Right atrium auricular region (tissue), 2 donors: ENCODE results near the gene CNST. TPM values are rescaled to one million over a fixed set of nuclear protein-coding genes. Genes with fewer than 3 reads are reported as not detected.

Experiments
- DNase-seq: peaks from one replicate; pipeline ENCODE4 v3.0.0-alpha.2; 2019; ENCODE audit warnings: low spot score
- H3K27ac ChIP-seq, 2 donors: fragments of 200-600 bp; sonication (generic); 1 replicate in 1 of 2; 2 replicates in 1 of 2; pipeline ENCODE4 v1.5.1; 2016 to 2019
- H3K27me3 ChIP-seq, 2 donors: fragments of 200-600 bp; sonication (generic); one replicate each; pipeline versions ENCODE4 v1.5.1 to v1.6.0; 2017 to 2019
- H3K36me3 ChIP-seq: fragments of 200-600 bp; sonication (generic); one replicate; pipeline ENCODE4 v1.5.1; 2016
- H3K4me1 ChIP-seq, 2 donors: fragments of 200-600 bp; sonication (generic); one replicate each; pipeline versions ENCODE4 v1.5.1 to v1.6.0; 2017 to 2019
- H3K4me3 ChIP-seq, 2 donors: fragments of 200-600 bp; sonication (generic); 1 replicate in 1 of 2; 2 replicates in 1 of 2; pipeline ENCODE4 v1.5.1; 2017 to 2019; ENCODE audit warnings: mild to moderate bottlenecking in 1 of 2, moderate library complexity in 1 of 2
- H3K9me3 ChIP-seq, 2 donors: fragments of 200-600 bp; sonication (generic); one replicate each; pipeline ENCODE4 v1.5.1; 2019
- CTCF ChIP-seq, 2 donors: fragments of 200-600 bp; sonication (generic); IDR thresholded peaks; one replicate each; pipeline ENCODE4 v1.5.1; 2019; ENCODE audit warnings: antibody characterized with exemption in 2 of 2
- total RNA-seq, 2 donors: library from RNA; depleted of rRNA; stranded (reverse); fragments of >200 nt; gene quantifications; one replicate each; pipeline ENCODE4 v1.1.0, GENCODE V29; 2016

Gene CNST
- total RNA-seq, 2 donors from 2014 or later = 15.6 to 19.0 TPM

DNA sequence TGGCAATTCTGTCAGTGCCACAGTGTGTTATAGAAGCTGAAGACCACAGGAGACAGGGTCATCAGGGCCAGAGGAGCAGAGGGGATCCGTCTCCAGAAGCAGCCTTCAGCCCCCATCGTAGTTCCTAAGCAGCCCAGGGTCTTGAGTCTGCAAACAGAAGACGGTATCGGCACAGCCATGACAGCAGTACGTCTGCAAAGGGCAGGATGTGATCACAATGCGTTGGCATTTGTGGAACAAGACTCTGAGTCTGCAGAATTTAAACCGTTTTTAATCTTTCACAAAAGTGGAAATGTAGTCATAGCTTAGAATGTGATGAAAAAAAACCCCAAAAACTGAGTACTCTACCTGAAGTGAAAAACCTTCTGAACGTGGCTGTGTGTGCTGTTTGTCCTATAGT, 113.9 kb downstream of the CNST start:
- no peak overlapping the region for H3K4me3 ChIP-seq

DNA sequence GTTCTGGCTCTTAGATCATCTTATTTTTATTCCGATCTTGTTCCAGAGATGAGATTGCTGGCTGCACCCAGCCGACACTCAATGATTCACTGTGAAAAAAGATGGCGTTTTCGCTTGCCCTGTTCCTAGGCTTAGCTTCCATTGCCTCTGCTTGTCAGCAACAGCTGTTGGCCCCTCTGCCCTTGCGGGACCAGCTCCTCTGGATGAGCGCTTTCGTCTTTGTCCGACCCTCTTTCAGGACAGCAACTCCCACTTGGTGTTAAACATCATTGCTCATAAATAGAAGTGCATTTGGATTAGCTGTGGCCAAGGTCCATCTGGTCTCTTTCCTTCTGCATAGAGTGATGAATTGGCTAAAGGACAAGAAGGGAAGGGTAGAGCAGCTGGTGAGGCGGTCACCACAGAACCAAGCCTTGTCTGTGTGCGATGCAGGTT, 114.5 kb downstream of the CNST start:
- no peak for DNase-seq
- H3K9me3 ChIP-seq = no peaks in the 10 kb centered on the region
- H3K36me3 ChIP-seq = no peaks in the 10 kb centered on the region
- H3K27ac ChIP-seq = peak overlapping the region; percentile 23 to 25
- no peak overlapping the region for H3K4me3 ChIP-seq
- H3K27me3 ChIP-seq = no peaks in the 10 kb centered on the region
- peaks cover 0 to 36% of the 10 kb centered on the region in 2 donors for H3K4me1 ChIP-seq
- no peak for TF ChIP-seq CTCF (IDR thresholded peaks at IDR 0.05)

More for the DNA sequence above, 113.9 kb downstream of the CNST start:
- no peak for TF ChIP-seq CTCF (IDR thresholded peaks at IDR 0.05)
- Histone ChIP-seq H3K9me3 (no peaks in the 10 kb centered on the region), H3K27me3 (no peaks in the 10 kb centered on the region), H3K4me1 (peaks cover 0 to 36% of the 10 kb centered on the region in 2 donors), H3K27ac (peak overlapping the region; percentile 23 to 25), H3K36me3 (no peaks in the 10 kb centered on the region)
- DNase-seq = no peak

DNA sequence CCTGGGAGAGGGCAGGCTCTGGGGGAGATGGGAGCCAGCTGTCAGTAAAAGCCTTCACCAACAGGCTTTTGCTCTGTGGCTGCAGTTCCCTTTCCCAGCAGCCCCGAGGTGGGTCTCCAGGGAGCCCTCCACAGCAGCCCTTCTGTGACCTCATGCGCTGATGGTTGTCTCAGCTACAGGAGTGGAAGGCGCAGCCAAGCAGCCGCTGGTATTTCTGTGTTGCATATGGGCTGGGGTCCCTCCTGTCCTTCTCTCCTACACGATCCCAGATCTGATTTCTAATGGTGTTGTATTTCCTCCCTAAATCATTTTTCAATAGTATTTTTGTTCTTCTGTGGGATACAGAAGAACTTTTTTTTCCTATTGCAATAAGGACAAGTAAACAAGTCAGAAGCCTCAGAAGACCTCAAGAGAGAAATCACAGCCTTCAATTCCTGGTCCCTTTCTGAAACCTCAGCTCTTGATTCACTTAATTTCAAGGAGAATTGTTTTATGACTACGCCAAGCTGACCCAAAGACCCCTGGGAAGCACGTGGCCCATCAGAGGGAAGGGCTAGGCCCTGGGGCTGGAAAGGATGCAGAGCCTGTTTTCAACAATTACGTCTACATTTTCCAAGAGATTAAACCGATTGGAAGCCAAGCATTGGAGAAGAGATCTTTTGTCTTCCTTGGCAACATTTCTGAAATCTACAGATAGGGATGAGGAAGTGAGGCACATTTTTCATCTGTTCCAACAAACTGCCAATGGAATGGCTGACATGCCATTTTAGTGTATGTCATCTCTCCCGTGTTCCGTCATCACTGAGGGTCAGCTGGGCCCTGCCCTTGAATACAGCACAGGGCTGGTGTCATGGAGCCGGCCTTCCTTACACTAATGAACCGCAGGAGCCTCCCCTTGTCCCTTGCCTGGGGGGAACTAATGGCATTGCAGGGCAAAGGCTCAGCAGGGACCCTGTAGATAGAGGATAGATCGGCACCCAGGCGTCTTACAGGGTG, 115.9 kb downstream of the CNST start:
- TF ChIP-seq CTCF (IDR thresholded peaks at IDR 0.05) = no peak
- peak overlapping the region; percentile 47 to 61 for H3K27ac ChIP-seq

DNA sequence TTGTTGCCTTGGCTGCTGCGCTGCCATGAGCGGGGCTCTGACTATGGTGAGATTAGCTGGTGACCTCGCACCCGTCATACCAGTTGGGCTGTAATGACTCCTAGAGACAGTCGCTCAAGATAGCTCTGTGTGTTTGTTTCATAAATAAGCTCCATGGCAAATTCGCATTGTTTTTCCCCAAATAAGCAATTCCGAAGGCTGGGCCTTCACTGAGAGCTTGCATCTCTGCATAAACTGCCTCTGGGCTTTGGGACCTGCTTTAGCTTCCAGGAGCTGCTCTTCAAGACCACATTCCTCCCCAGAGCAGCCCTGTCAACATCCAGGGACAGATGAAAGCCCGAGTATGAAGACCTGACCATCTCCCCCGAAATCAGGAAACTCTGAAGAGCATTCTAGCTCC, 117.3 kb downstream of the CNST start:
- Histone ChIP-seq H3K9me3 (no peaks in the 10 kb centered on the region), H3K27me3 (no peaks in the 10 kb centered on the region), H3K36me3 (no peaks in the 10 kb centered on the region), H3K4me1 (peaks cover 0 to 36% of the 10 kb centered on the region in 2 donors), H3K4me3 (no peak overlapping the region), H3K27ac (no peak overlapping the region)
- no peak for TF ChIP-seq CTCF (IDR thresholded peaks at IDR 0.05)
- no peak for DNase-seq

More for the DNA sequence above, 115.9 kb downstream of the CNST start:
- peaks cover 0 to 36% of the 10 kb centered on the region in 2 donors for H3K4me1 ChIP-seq
- no peak overlapping the region for H3K4me3 ChIP-seq
- no peaks in the 10 kb centered on the region for H3K9me3 ChIP-seq
- no peak for DNase-seq
- H3K27me3 ChIP-seq = no peaks in the 10 kb centered on the region
- no peaks in the 10 kb centered on the region for H3K36me3 ChIP-seq

DNA sequence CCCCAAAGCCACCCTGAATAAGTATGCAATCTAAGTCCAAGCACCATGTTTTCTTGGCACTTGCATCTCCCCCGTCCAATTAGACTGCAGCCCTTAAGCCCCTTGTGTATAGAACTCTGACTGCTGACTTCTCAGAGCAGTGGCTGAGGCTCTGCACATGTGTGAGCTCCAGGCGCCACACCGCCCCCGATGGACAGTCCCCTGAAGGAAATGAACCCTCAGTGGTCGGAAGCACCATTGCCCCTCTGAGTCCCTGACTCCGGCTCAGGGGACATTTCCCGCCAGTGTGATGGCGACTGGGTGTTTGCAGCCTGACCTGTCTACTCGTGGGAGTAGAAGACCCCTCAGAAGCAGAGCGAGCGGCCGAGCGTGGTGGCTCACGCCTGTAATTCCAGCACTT, 120.7 kb downstream of the CNST start:
- Histone ChIP-seq H3K36me3 (no peaks in the 10 kb centered on the region), H3K27ac (no peak overlapping the region), H3K4me3 (no peak overlapping the region), H3K9me3 (no peaks in the 10 kb centered on the region), H3K27me3 (no peaks in the 10 kb centered on the region), H3K4me1 (peaks cover 0 to 19% of the 10 kb centered on the region in 2 donors)
- no peak for DNase-seq
- TF ChIP-seq CTCF (IDR thresholded peaks at IDR 0.05) = no peak
